OCI-LY1 (cell line): ENCODE measurements around the gene HOXB13.

Experiments
- H2AFZ ChIP-seq: fragments of 200-600 bp; sonication (generic), shearing (Covaris generic); 2 replicates; pipeline ENCODE4 v1.6.0; 2014; ENCODE audit warnings: antibody characterized with exemption, mild to moderate bottlenecking, low read length
- H3F3A ChIP-seq: fragments of 200-600 bp; sonication (generic), shearing (Covaris generic); 2 replicates; pipeline ENCODE4 v1.6.0; 2014; ENCODE audit warnings: mild to moderate bottlenecking, antibody characterized with exemption, low read length, moderate library complexity; ENCODE audit not compliant: insufficient read depth
- H3K27ac ChIP-seq: fragments of 200-600 bp; sonication (generic); 2 replicates; pipeline ENCODE4 v1.5.1; 2014; ENCODE audit warnings: low read length, mixed run types, mild to moderate bottlenecking, low read depth; ENCODE audit not compliant: poor library complexity, severe bottlenecking
- H3K27me3 ChIP-seq: fragments of 200-600 bp; sonication (generic); 2 replicates; pipeline ENCODE4 v1.6.0; 2014; ENCODE audit warnings: antibody characterized with exemption, mild to moderate bottlenecking, low read length, moderate library complexity; ENCODE audit not compliant: insufficient read depth
- H3K36me3 ChIP-seq: fragments of 200-600 bp; sonication (generic); 2 replicates; pipeline ENCODE4 v1.6.1; 2014; ENCODE audit warnings: mild to moderate bottlenecking, antibody characterized with exemption, low read length, moderate library complexity, mixed read lengths; ENCODE audit not compliant: insufficient read depth
- H3K4me1 ChIP-seq: fragments of 200-600 bp; sonication (generic); 2 replicates; pipeline ENCODE4 v1.5.1; 2014; ENCODE audit warnings: mild to moderate bottlenecking, low read length, moderate library complexity; ENCODE audit not compliant: insufficient read depth, severe bottlenecking
- H3K4me2 ChIP-seq: fragments of 200-600 bp; sonication (generic), shearing (Covaris generic); 2 replicates; pipeline ENCODE4 v1.6.1; 2014; ENCODE audit warnings: low read length
- H3K4me3 ChIP-seq: fragments of 200-600 bp; sonication (generic); 2 replicates; pipeline ENCODE4 v1.5.1; 2014; ENCODE audit warnings: low read length, low read depth, mild to moderate bottlenecking, mixed read lengths; ENCODE audit not compliant: poor library complexity, severe bottlenecking
- H3K79me2 ChIP-seq: fragments of 200-600 bp; shearing (Covaris generic); 2 replicates; pipeline ENCODE4 v1.6.1; 2016; ENCODE audit warnings: mixed run types, low read length, mixed read lengths; ENCODE audit not compliant: insufficient read depth
- H3K9ac ChIP-seq: fragments of 200-600 bp; sonication (generic), shearing (Covaris generic); 2 replicates; pipeline ENCODE4 v1.6.1; 2014; ENCODE audit warnings: mild to moderate bottlenecking, low read length, mixed read lengths
- H3K9me2 ChIP-seq: fragments of 200-600 bp; sonication (generic), shearing (Covaris generic); 2 replicates; pipeline ENCODE4 v1.6.1; 2014; ENCODE audit warnings: low read depth, mild to moderate bottlenecking, low read length, mixed read lengths
- H3K9me3 ChIP-seq: fragments of 200-600 bp; shearing (Covaris generic); 2 replicates; pipeline ENCODE4 v1.6.1; 2014; ENCODE audit warnings: low read length, mixed read lengths
- H4K20me1 ChIP-seq: fragments of 200-600 bp; sonication (generic), shearing (Covaris generic); 2 replicates; pipeline ENCODE4 v1.6.0; 2016; ENCODE audit warnings: mild to moderate bottlenecking, low read length; ENCODE audit not compliant: insufficient read depth
- CTCF ChIP-seq: fragments of 200-600 bp; sonication (generic), shearing (Covaris generic); IDR thresholded peaks from 2 replicates; pipeline ENCODE4 v1.5.1; 2017; ENCODE audit warnings: mild to moderate bottlenecking, antibody characterized with exemption, low read length, moderate library complexity, mixed read lengths
- EZH2 ChIP-seq: fragments of 200-600 bp; sonication (generic), shearing (Covaris generic); IDR thresholded peaks from 2 replicates; pipeline ENCODE4 v1.8.0; 2017; ENCODE audit warnings: borderline replicate concordance, mixed run types, mild to moderate bottlenecking, antibody characterized with exemption, low read length, moderate library complexity, mixed read lengths

The HOXB13 gene

GRCh38 chr17:48770954-48771353 is 42.4 kb upstream of the HOXB13 start:
- Histone ChIP-seq H3K27me3 (no peaks in the 10 kb centered on the region), H3K4me1 (no peaks in the 10 kb centered on the region), H3F3A (no peaks in the 10 kb centered on the region), H3K79me2 (no peaks in the 10 kb centered on the region), H3K9ac (no peak overlapping the region), H3K36me3 (no peaks in the 10 kb centered on the region), H3K27ac (no peak overlapping the region), H3K4me2 (no peak overlapping the region), H3K9me3 (no peaks in the 10 kb centered on the region), H4K20me1 (no peaks in the 10 kb centered on the region), H2AFZ (no peak overlapping the region), H3K9me2 (no peaks in the 10 kb centered on the region), H3K4me3 (no peak overlapping the region)
- TF ChIP-seq EZH2 (no peak), CTCF (no peak)

- H3K27me3 ChIP-seq, result no peaks in the 10 kb centered on the region
- H3K4me2 ChIP-seq, result no peak overlapping the region
- no peaks in the 10 kb centered on the region for H3F3A ChIP-seq
- TF ChIP-seq EZH2 (no peak), CTCF (no peak)
- H2AFZ ChIP-seq, result no peak overlapping the region
- no peaks in the 10 kb centered on the region for H3K9me3 ChIP-seq
- H3K4me3 ChIP-seq, result no peak overlapping the region
- no peaks in the 10 kb centered on the region for H3K9me2 ChIP-seq
- no peaks in the 10 kb centered on the region for H3K79me2 ChIP-seq
- H3K27ac ChIP-seq, result no peak overlapping the region
- H4K20me1 ChIP-seq, result no peaks in the 10 kb centered on the region
- no peak overlapping the region for H3K9ac ChIP-seq
- H3K36me3 ChIP-seq, result no peaks in the 10 kb centered on the region
- no peaks in the 10 kb centered on the region for H3K4me1 ChIP-seq
Observed at GRCh38 chr17:48769009-48769675, 40.6 kb upstream of the HOXB13 start.

GRCh38 chr17:48767263-48767774 is 38.8 kb upstream of the HOXB13 start:
- Histone ChIP-seq H3K4me3 (no peak overlapping the region), H3K79me2 (no peaks in the 10 kb centered on the region), H3K9ac (no peak overlapping the region), H3K9me3 (no peaks in the 10 kb centered on the region), H3K9me2 (no peaks in the 10 kb centered on the region), H2AFZ (no peak overlapping the region), H3K27me3 (no peaks in the 10 kb centered on the region), H3K4me2 (no peak overlapping the region), H3F3A (no peaks in the 10 kb centered on the region), H4K20me1 (no peaks in the 10 kb centered on the region), H3K27ac (no peak overlapping the region), H3K4me1 (no peaks in the 10 kb centered on the region), H3K36me3 (no peaks in the 10 kb centered on the region)
- no peak for TF ChIP-seq EZH2
- no peak for TF ChIP-seq CTCF
